T-cell (primary cell): ENCODE results near the gene GHRHR. TPM values are rescaled to one million over a fixed set of nuclear protein-coding genes. Genes with fewer than 3 reads are reported as not detected.

ENCODE experiments used
- ATAC-seq, 4 experiments: fragments of 200-7000 bp in 3 of 4; fragments of 150-1000 bp in 1 of 4; cut with Tn5 transposase; replicated peaks in 1 of 4; 1 replicate in 3 of 4; 2 replicates in 1 of 4; pipeline ENCODE4 v1.10.0; 2021; ENCODE audit warnings: moderate library complexity in 3 of 4, mild to moderate bottlenecking in 2 of 4, moderate number of reproducible peaks in 1 of 4
- CTCF ChIA-PET, 2 donors: fragments of 300-600 bp; sonication (Branson Sonifier 250); formaldehyde crosslinking; loops; one replicate each; lab custom pipeline; 2022; ENCODE audit warnings: antibody characterized with exemption in 2 of 2; lab: Charles Lee
- POLR2A ChIA-PET, 2 donors: fragments of 300-600 bp; sonication (Branson Sonifier 250); formaldehyde crosslinking; loops; one replicate each; lab custom pipeline; 2022; ENCODE audit warnings: antibody characterized with exemption in 2 of 2; lab: Charles Lee
- DNase-seq, 35 experiments: peaks; one replicate each; pipeline versions ENCODE4 v3.0.0 to v3.0.0-alpha.2; 2013 to 2023
- H3K27ac ChIP-seq: one replicate; pipeline ENCODE4 v1.5.1; 2013; ENCODE audit warnings: low read length
- H3K27me3 ChIP-seq, 2 experiments: replicated peaks in 1 of 2; 1 replicate in 1 of 2; 2 replicates in 1 of 2; pipeline versions ENCODE4 v1.6.1 to v1.7.0; 2013; ENCODE audit warnings: low read length in 1 of 2, mixed read lengths in 1 of 2; ENCODE audit not compliant: control insufficient read depth in 2 of 2, insufficient read depth in 2 of 2; ENCODE audit errors: extremely low read depth in 1 of 2
- H3K36me3 ChIP-seq, 2 donors: 1 replicate in 1 of 2; 2 replicates in 1 of 2; pipeline versions ENCODE4 v1.6.1 to v1.7.0; 2013; ENCODE audit warnings: low read length in 1 of 2; ENCODE audit not compliant: control insufficient read depth in 2 of 2, insufficient read depth in 1 of 2; ENCODE audit errors: extremely low read depth in 1 of 2
- H3K4me1 ChIP-seq, 2 experiments: 1 replicate in 1 of 2; 2 replicates in 1 of 2; pipeline versions ENCODE4 v1.6.1 to v1.7.0; 2013; ENCODE audit warnings: low read length in 2 of 2, mixed read lengths in 1 of 2; ENCODE audit not compliant: insufficient read depth in 2 of 2, control insufficient read depth in 1 of 2; ENCODE audit errors: extremely low read depth in 1 of 2
- H3K4me3 ChIP-seq, 2 donors: 1 replicate in 1 of 2; 2 replicates in 1 of 2; pipeline versions ENCODE4 v1.5.1 to v1.7.0; 2013; ENCODE audit warnings: mild to moderate bottlenecking in 2 of 2, low read length in 1 of 2, moderate library complexity in 1 of 2; ENCODE audit not compliant: control insufficient read depth in 1 of 2; ENCODE audit errors: extremely low read depth in 1 of 2
- H3K9me3 ChIP-seq: 2 replicates; pipeline ENCODE4 v1.7.0; 2013
- H3K27ac Mint-ChIP-seq, 2 donors: one replicate each; pipeline ENCODE4 v1.8.0; 2020 to 2021; ENCODE audit warnings: mild to moderate bottlenecking in 2 of 2, mixed read lengths in 2 of 2
- H3K27me3 Mint-ChIP-seq, 2 donors: one replicate each; pipeline ENCODE4 v1.8.0; 2021 to 2022; ENCODE audit warnings: mixed read lengths in 2 of 2
- H3K36me3 Mint-ChIP-seq: one replicate; pipeline ENCODE4 v1.8.0; 2021; ENCODE audit warnings: mixed read lengths
- H3K4me1 Mint-ChIP-seq, 3 donors: one replicate each; pipeline ENCODE4 v1.8.0; 2020 to 2022; ENCODE audit warnings: mixed read lengths in 3 of 3, mild to moderate bottlenecking in 1 of 3
- H3K4me3 Mint-ChIP-seq, 3 donors: one replicate each; pipeline ENCODE4 v1.8.0; 2020 to 2022; ENCODE audit warnings: mild to moderate bottlenecking in 3 of 3, mixed read lengths in 3 of 3, moderate library complexity in 3 of 3
- H3K9me3 Mint-ChIP-seq, 3 donors: one replicate each; pipeline ENCODE4 v1.8.0; 2020 to 2022; ENCODE audit warnings: mixed read lengths in 3 of 3
- WGBS: methylation state at CpG from one replicate; pipeline ENCODE4 v1.1.5; 2013; ENCODE audit warnings: missing lambda C conversion rate; ENCODE audit not compliant: insufficient coverage; 5-methylcytosine and 5-hydroxymethylcytosine counted together
- total RNA-seq, 35 experiments: library from RNA in 6 of 35; stranded (reverse) in 6 of 35; fragments of 120-200 nt in 1 of 35; gene quantifications; one replicate each; pipeline versions ENCODE4 v1.2.1 to v1.2.4 and lab custom pipeline; 2013 to 2026

GHRHR gene
- total RNA-seq, 5 donors from 2014 or later (not counting 1 experiment from before 2014, with no cell fraction given) = not detected

DNA sequence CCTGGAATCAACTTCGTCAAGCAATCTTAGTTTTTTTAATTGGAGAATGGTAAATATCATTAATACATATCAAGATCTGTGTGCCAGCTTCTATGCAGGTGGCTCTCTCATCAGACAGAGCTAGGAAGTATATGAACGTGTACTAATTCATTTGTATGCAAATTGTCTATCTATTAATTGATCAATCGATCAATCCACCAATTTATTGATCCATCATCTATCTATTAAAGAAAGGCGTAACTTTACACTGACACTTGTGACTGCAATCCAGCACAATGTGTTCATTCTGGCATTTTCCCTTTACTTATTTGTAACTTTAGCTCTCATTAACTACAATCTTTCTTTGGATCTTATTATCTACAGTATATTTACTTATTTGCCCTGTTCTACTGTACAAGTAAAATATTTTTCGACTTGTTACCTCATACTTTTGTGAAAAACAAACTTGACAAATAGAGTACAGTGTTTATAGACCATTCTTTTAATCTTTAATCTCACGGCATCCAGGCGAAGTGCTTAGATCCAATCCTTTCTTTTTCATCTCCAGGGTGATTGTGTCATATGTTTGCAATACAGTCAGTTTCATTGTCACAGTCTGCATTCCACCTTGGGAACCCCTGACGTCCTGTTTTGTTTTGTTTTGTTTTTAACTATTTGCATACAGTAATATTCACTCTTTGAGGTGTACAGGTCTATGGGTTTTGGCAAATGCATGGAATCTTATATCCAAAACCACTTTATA, 22.0 kb upstream of the GHRHR start:
- no peaks in the 10 kb centered on the region for H3K36me3 Mint-ChIP-seq
- H3K27me3 Mint-ChIP-seq = peaks cover 31 to 36% of the 10 kb centered on the region in 2 donors
- WGBS = 92% methylated on average over 2 of the region's 8 CpGs
- Histone ChIP-seq H3K9me3 (no peaks in the 10 kb centered on the region), H3K4me1 (peaks cover 0 to 7% of the 10 kb centered on the region in 2 experiments), H3K36me3 (no peaks in the 10 kb centered on the region), H3K4me3 (no peak overlapping the region), H3K27ac (no peak overlapping the region), H3K27me3 (peaks cover 0 to 15% of the 10 kb centered on the region in 2 experiments)
- POLR2A ChIA-PET = interaction anchor here in 1 of 2 donors (0.7 kb wide), 1 partner anchor 22 kb away, joined by 3 read pairs; the partner anchor contains the start of gene GHRHR
- CTCF ChIA-PET = interaction anchor here in 1 of 2 donors (0.7 kb wide), 1 partner anchor 44 kb away, joined by 4 read pairs; no protein-coding TSS in a partner anchor
- H3K9me3 Mint-ChIP-seq = peaks cover 5 to 18% (median 15%) of the 10 kb centered on the region in 3 donors
- H3K4me3 Mint-ChIP-seq = no peak overlapping the region
- no peak overlapping the region for H3K27ac Mint-ChIP-seq
- DNase-seq (no peak), ATAC-seq (no peak)
- H3K4me1 Mint-ChIP-seq = no peaks in the 10 kb centered on the region

DNA sequence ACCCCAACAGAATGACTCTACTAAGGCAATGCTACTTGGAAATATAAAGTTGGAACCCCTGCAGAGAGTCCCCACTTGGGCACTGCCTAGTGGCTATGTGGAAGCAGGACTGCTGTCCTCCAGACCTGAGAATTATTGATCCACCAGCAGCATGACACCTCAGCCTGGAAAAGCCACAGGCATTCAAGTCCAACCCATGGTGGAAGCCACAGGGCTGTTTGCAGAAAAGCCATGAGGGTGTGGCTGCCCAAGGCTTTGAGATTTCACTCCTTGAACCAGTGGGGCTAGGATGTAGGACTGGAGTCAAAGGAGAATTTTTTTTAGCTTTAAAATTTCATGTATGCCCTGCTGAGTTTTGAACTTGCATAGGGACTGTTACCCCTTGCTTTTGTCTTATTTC, 13.6 kb upstream of the GHRHR start:
- ATAC-seq (no peak), DNase-seq (no peak)
- Mint-ChIP-seq H3K27me3 (peaks cover 29 to 30% of the 10 kb centered on the region in 2 donors), H3K9me3 (peaks cover 8 to 24% (median 12%) of the 10 kb centered on the region in 3 donors), H3K27ac (no peak overlapping the region), H3K36me3 (no peaks in the 10 kb centered on the region), H3K4me1 (no peaks in the 10 kb centered on the region), H3K4me3 (no peak overlapping the region)
- peaks cover 0 to 11% of the 10 kb centered on the region in 2 experiments for H3K27me3 ChIP-seq
- POLR2A ChIA-PET = no interaction called here
- CTCF ChIA-PET = no interaction called here
- no peak overlapping the region for H3K4me3 ChIP-seq
- H3K9me3 ChIP-seq = no peaks in the 10 kb centered on the region
- H3K4me1 ChIP-seq = no peaks in the 10 kb centered on the region
- H3K27ac ChIP-seq = no peak overlapping the region
- no peaks in the 10 kb centered on the region for H3K36me3 ChIP-seq

DNA sequence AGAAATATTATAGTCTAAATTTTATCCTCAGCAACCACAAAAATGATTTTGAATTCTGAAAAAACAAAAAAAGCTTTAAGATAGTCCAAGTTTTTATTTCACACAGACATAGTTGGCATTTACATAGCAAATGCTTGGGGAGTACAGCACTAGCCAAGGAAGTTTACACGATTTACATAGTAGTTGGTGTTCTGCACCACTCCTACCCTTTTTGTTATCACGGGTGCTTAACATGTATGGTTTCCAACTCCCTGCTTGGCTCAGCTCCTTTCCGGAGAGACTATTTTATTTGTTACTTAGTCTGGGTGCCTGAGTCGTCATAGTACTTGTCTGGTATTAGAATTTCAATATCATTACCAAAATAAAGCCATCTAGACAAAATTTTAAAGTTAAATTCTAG, 8.8 kb upstream of the GHRHR start:
- no CpG with 5 or more reads among the region's 4 CpGs for WGBS
- H3K9me3 ChIP-seq = no peaks in the 10 kb centered on the region
- ChIA-PET CTCF (interaction anchor here in 1 of 2 donors (0.6 kb wide), 1 partner anchor 379 kb away, joined by 3 read pairs; no protein-coding TSS in a partner anchor), POLR2A (no interaction called here)
- H3K27ac Mint-ChIP-seq = no peak overlapping the region
- no peak for ATAC-seq
- H3K9me3 Mint-ChIP-seq = peaks cover 3 to 19% (median 9%) of the 10 kb centered on the region in 3 donors
- H3K27me3 ChIP-seq = peaks cover 0 to 9% of the 10 kb centered on the region in 2 experiments
- no peak overlapping the region for H3K4me3 Mint-ChIP-seq
- no peaks in the 10 kb centered on the region for H3K4me1 ChIP-seq
- no peak overlapping the region for H3K4me3 ChIP-seq
- H3K36me3 Mint-ChIP-seq = no peaks in the 10 kb centered on the region
- no peak for DNase-seq
- H3K27me3 Mint-ChIP-seq = peaks cover 11 to 15% of the 10 kb centered on the region in 2 donors
- no peaks in the 10 kb centered on the region for H3K36me3 ChIP-seq
- no peaks in the 10 kb centered on the region for H3K4me1 Mint-ChIP-seq
- no peak overlapping the region for H3K27ac ChIP-seq

DNA sequence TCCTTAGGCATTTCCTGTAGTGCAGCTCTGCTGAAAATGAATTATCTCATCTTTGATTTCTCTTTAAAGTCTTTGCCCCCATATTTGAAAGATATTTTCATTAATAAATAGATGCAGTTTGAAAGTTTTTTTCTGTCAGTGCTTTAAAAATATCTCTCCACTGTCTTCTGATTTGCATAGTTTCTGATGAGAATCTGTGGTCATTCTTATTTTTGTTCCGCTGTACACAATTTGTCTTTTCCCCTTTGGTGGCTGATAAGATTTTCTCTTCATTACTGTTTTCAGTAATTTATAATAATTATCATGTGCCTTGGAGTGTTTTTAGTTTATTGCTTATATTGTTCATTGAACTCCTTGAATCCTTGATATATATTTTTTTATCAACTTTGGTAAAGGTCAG, 7.0 kb upstream of the GHRHR start:
- H3K36me3 Mint-ChIP-seq = no peaks in the 10 kb centered on the region
- H3K4me1 Mint-ChIP-seq = no peaks in the 10 kb centered on the region
- no CpG with 5 or more reads among the region's 1 CpG for WGBS
- CTCF ChIA-PET = interaction anchor here in 1 of 2 donors (0.6 kb wide), 1 partner anchor 161 kb away, joined by 4 read pairs; no protein-coding TSS in a partner anchor
- H3K27me3 ChIP-seq = peaks cover 0 to 6% of the 10 kb centered on the region in 2 experiments
- H3K9me3 ChIP-seq = no peaks in the 10 kb centered on the region
- H3K4me1 ChIP-seq = no peaks in the 10 kb centered on the region
- POLR2A ChIA-PET = no interaction called here
- no peaks in the 10 kb centered on the region for H3K36me3 ChIP-seq
- DNase-seq = no peak
- H3K27ac Mint-ChIP-seq = no peak overlapping the region
- H3K4me3 Mint-ChIP-seq = no peak overlapping the region
- H3K27me3 Mint-ChIP-seq = peaks cover 4 to 7% of the 10 kb centered on the region in 2 donors
- no peak overlapping the region for H3K27ac ChIP-seq
- H3K9me3 Mint-ChIP-seq = peaks cover 0 to 16% (median 9%) of the 10 kb centered on the region in 3 donors
- no peak for ATAC-seq
- no peak overlapping the region for H3K4me3 ChIP-seq

DNA sequence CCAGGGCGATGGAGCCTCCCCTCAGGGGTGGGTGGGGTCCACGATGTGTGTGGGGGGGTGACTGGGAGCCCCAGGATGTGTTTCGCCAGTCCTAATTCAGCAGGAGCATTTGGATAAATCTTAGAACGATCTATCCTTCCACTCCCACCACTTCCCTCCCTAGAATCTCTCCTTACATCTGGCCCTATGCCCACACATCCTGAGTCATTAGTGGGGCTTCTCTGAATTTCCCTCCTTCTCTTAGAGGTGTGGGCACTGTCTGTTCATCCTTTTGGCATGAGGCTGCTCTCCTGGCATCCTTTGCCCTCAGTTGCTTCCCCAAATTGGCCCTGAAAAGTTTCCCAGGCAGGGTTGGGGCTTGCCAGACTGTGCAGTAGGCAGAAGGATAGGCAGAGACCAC, 1.6 kb downstream of the GHRHR start:
- H3K27ac ChIP-seq = no peak overlapping the region
- Mint-ChIP-seq H3K27me3 (peaks cover 13 to 16% of the 10 kb centered on the region in 2 donors), H3K36me3 (no peaks in the 10 kb centered on the region), H3K4me3 (no peak overlapping the region), H3K4me1 (no peaks in the 10 kb centered on the region), H3K9me3 (no peaks in the 10 kb centered on the region), H3K27ac (no peak overlapping the region)
- H3K9me3 ChIP-seq = no peaks in the 10 kb centered on the region
- no peak for DNase-seq
- no peaks in the 10 kb centered on the region for H3K4me1 ChIP-seq
- WGBS = 60% methylated on average over 1 of the region's 4 CpGs
- ChIA-PET POLR2A (no interaction called here), CTCF (no interaction called here)
- no peak overlapping the region for H3K4me3 ChIP-seq
- no peak for ATAC-seq
- no peaks in the 10 kb centered on the region for H3K36me3 ChIP-seq
- H3K27me3 ChIP-seq = peaks cover 0 to 17% of the 10 kb centered on the region in 2 experiments

DNA sequence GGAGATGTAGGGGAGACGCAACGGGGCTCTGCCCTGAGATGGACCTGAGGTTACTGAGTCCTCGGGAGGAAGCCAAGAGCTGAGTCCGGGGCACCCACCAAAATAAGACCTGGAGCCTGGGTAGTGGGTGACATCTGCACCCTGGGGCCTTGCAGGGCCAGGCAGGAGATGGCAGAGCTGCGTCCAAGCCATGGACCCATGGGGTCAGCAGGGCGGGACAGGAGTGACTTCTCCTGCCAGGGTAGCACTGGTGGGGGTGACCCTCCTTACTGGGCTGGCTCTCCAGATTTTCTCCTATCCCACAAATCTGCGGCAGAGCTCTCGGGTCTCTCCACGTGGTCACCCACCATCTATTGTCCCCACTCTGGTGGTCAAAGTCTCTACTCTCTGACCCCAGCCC, 2.1 kb downstream of the GHRHR start:
- H3K36me3 Mint-ChIP-seq = no peaks in the 10 kb centered on the region
- peaks cover 13 to 16% of the 10 kb centered on the region in 2 donors for H3K27me3 Mint-ChIP-seq
- Histone ChIP-seq H3K4me1 (no peaks in the 10 kb centered on the region), H3K27me3 (peaks cover 0 to 17% of the 10 kb centered on the region in 2 experiments), H3K27ac (no peak overlapping the region), H3K9me3 (no peaks in the 10 kb centered on the region), H3K36me3 (no peaks in the 10 kb centered on the region), H3K4me3 (no peak overlapping the region)
- H3K4me3 Mint-ChIP-seq = no peak overlapping the region
- DNase-seq (no peak), ATAC-seq (no peak)
- no peaks in the 10 kb centered on the region for H3K9me3 Mint-ChIP-seq
- H3K4me1 Mint-ChIP-seq = no peaks in the 10 kb centered on the region
- H3K27ac Mint-ChIP-seq = no peak overlapping the region
- ChIA-PET CTCF (no interaction called here), POLR2A (no interaction called here)
- 78% methylated on average over 8 of the region's 9 CpGs for WGBS
